C4-2B (cell line): ENCODE measurements around the gene PC.

ENCODE experiments used
- ZFX ChIP-seq: fragments of 450-650 bp; IDR thresholded peaks from 2 replicates; pipeline ENCODE4 v1.6.1; 2017
- TF ChIP-seq, protein P1 (sequence below): fragments of 450-650 bp; conservative IDR thresholded peaks from 2 replicates; pipeline ENCODE4 v1.5.1; 2017; ENCODE audit warnings: mild to moderate bottlenecking

DNA sequence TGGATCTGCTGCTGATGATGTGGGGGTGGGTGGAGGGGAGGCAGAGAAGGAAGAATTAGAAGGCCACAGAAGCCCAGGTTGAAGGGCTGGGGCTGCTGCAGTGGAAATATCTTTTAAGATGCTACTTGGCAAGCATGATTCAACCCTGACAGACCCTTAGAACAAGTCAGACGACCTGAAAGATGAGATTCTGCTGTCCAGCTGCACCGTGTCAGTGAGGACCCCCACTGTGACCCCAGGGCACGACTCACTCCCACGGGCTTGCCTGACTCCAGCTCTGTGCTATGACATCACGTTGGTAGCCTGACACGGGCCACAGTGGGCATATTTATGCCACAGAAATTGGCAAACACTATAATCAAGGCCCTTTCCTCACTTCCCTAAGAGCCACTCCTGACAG lies 65.3 kb downstream of the PC start:
- TF ChIP-seq, protein P1, sequence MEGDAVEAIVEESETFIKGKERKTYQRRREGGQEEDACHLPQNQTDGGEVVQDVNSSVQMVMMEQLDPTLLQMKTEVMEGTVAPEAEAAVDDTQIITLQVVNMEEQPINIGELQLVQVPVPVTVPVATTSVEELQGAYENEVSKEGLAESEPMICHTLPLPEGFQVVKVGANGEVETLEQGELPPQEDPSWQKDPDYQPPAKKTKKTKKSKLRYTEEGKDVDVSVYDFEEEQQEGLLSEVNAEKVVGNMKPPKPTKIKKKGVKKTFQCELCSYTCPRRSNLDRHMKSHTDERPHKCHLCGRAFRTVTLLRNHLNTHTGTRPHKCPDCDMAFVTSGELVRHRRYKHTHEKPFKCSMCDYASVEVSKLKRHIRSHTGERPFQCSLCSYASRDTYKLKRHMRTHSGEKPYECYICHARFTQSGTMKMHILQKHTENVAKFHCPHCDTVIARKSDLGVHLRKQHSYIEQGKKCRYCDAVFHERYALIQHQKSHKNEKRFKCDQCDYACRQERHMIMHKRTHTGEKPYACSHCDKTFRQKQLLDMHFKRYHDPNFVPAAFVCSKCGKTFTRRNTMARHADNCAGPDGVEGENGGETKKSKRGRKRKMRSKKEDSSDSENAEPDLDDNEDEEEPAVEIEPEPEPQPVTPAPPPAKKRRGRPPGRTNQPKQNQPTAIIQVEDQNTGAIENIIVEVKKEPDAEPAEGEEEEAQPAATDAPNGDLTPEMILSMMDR = no peak
- no peak for TF ChIP-seq ZFX
